ENCODE data around the gene CENPK.

GRCh38 chr5:65512170-65512937 lies 50.6 kb downstream of the CENPK start:
- no peak for TF ChIP-seq CTCF (IDR thresholded peaks at IDR 0.05; ENCODE audit: low read length)
- TF ChIP-seq EZH2 (IDR thresholded peaks at IDR 0.05; ENCODE audit: borderline replicate concordance, low read length) = no peak
